Tibial nerve (tissue), 4 donors: ENCODE results near the gene B3GNT9.

ENCODE experiments used
- CTCF ChIP-seq, 5 experiments: fragments of 200-600 bp in 3 of 5; fragments of 450-650 bp in 2 of 5; sonication (generic) in 3 of 5; IDR thresholded peaks; one replicate each; pipeline ENCODE4 v1.5.1; 2016 to 2019; ENCODE audit warnings: antibody characterized with exemption in 5 of 5, mild to moderate bottlenecking in 3 of 5, moderate library complexity in 2 of 5
- EP300 ChIP-seq, 2 donors: sonication (generic); formaldehyde crosslinking; IDR thresholded peaks; one replicate each; pipeline ENCODE4 v1.6.1; 2017; ENCODE audit warnings: antibody characterized with exemption in 2 of 2, mild to moderate bottlenecking in 1 of 2

GRCh38 chr16:67169642-67170167 lies 18.9 kb upstream of the B3GNT9 start:
- TF ChIP-seq CTCF (IDR thresholded peaks at IDR 0.05) (peak in 4 of 5 experiments; percentile 23 to 44 (median 34)), EP300 (IDR thresholded peaks at IDR 0.05) (no peak)
